GM18868 (cell line): ENCODE data around the gene RMDN2.
"Not testable (repeated sequence)": the region's sequence is repeated elsewhere in the genome, so short reads cannot be mapped to it uniquely, and the experiment has no call there.

ENCODE experiments used
- ATAC-seq: cut with Tn5 transposase; IDR thresholded peaks from one replicate; pipeline ENCODE4 v1.9.1; 2021; ENCODE audit warnings: mild to moderate bottlenecking, moderate library complexity; ENCODE audit not compliant: unreplicated experiment

RMDN2 gene

GRCh38 chr2:37928377-37928776, 3.3 kb downstream of the RMDN2 start:
- ATAC-seq = no peak

- not testable (repeated sequence) for ATAC-seq
Measured at GRCh38 chr2:37930392-37930791, 5.3 kb downstream of the RMDN2 start.

GRCh38 chr2:37932873-37933272, 7.8 kb downstream of the RMDN2 start:
- not testable (repeated sequence) for ATAC-seq

- ATAC-seq = peak; percentile 91
Measured at GRCh38 chr2:37934591-37935513, 9.8 kb downstream of the RMDN2 start.

GRCh38 chr2:37937568-37937967, 12.5 kb downstream of the RMDN2 start:
- not testable (repeated sequence) for ATAC-seq

- not testable (repeated sequence) for ATAC-seq
Measured at GRCh38 chr2:37941267-37941666, 16.2 kb downstream of the RMDN2 start.

GRCh38 chr2:37944268-37944667, 19.2 kb downstream of the RMDN2 start:
- no peak for ATAC-seq

GRCh38 chr2:37947306-37947705, 22.2 kb downstream of the RMDN2 start:
- ATAC-seq = no peak

GRCh38 chr2:37962018-37962739, 37.1 kb downstream of the RMDN2 start:
- ATAC-seq = not testable (repeated sequence)

GRCh38 chr2:37962740-37963121, 37.6 kb downstream of the RMDN2 start:
- ATAC-seq = not testable (repeated sequence)

GRCh38 chr2:37963901-37964300, 38.8 kb downstream of the RMDN2 start:
- not testable (repeated sequence) for ATAC-seq

GRCh38 chr2:37966326-37966725, 41.2 kb downstream of the RMDN2 start:
- no peak for ATAC-seq

- no peak for ATAC-seq
Measured at GRCh38 chr2:37969731-37970130, 44.6 kb downstream of the RMDN2 start.

GRCh38 chr2:37971971-37972370, 46.9 kb downstream of the RMDN2 start:
- ATAC-seq = no peak

- no peak for ATAC-seq
Measured at GRCh38 chr2:37973615-37974353, 48.7 kb downstream of the RMDN2 start.

- no peak for ATAC-seq
Measured at GRCh38 chr2:37975808-37976207, 50.7 kb downstream of the RMDN2 start.

GRCh38 chr2:37976411-37976810, 51.3 kb downstream of the RMDN2 start:
- no peak for ATAC-seq

- no peak for ATAC-seq
Measured at GRCh38 chr2:37982147-37982582, 57.1 kb downstream of the RMDN2 start.

- ATAC-seq = no peak
Measured at GRCh38 chr2:37982847-37983246, 57.8 kb downstream of the RMDN2 start.

- no peak for ATAC-seq
Measured at GRCh38 chr2:37983719-37984118, 58.6 kb downstream of the RMDN2 start.

- no peak for ATAC-seq
Measured at GRCh38 chr2:37984176-37984575, 59.1 kb downstream of the RMDN2 start.
